Fibroblast of the aortic adventitia (primary cell): Measurements from ENCODE around the gene C3orf80. TPM values are rescaled to one million over a fixed set of nuclear protein-coding genes. Genes with fewer than 3 reads are reported as not detected.
"Not testable (repeated sequence)": the region's sequence is repeated elsewhere in the genome, so short reads cannot be mapped to it uniquely, and the experiment has no call there.

Experiments
- DNase-seq: peaks from one replicate; pipeline ENCODE4 v3.0.0-alpha.2; 2010; ENCODE audit warnings: low read depth
- H3K4me3 ChIP-seq: 2 replicates; pipeline ENCODE4 v1.5.1; 2011; ENCODE audit warnings: low read depth, mild to moderate bottlenecking, control low read depth, low read length, moderate library complexity
- CTCF ChIP-seq: IDR thresholded peaks from 2 replicates; pipeline ENCODE4 v1.5.1; 2011; ENCODE audit warnings: mild to moderate bottlenecking, low read length, control low read depth, inconsistent platforms; ENCODE audit not compliant: insufficient read depth
- total RNA-seq: library from RNA; depleted of rRNA; stranded (reverse); fragments of >200 nt; gene quantifications from 2 replicates; pipeline ENCODE4 v1.2.3, GENCODE V29; 2012; ENCODE audit warnings: low replicate concordance

C3orf80 gene
- 0.63 and 1.8 TPM in 2 replicates for total RNA-seq

GRCh38 chr3:160225176-160226025 lies at the start of gene C3orf80:
Gene C3orf80 (plus strand): TSS chr3:160225422. CDS start chr3:160225636, 214 bp downstream.
- peak within 1 kb of the TSS; percentile 66 for H3K4me3 ChIP-seq
- peak; percentile 21 for DNase-seq
- no peak for TF ChIP-seq CTCF

GRCh38 chr3:160176923-160177322 lies 48.3 kb upstream of the C3orf80 start:
- DNase-seq = no peak
- TF ChIP-seq CTCF = no peak
- no peak overlapping the region for H3K4me3 ChIP-seq

GRCh38 chr3:160178661-160179060 lies 46.6 kb upstream of the C3orf80 start:
- not testable (repeated sequence) for H3K4me3 ChIP-seq, DNase-seq

- DNase-seq, H3K4me3 ChIP-seq: not testable (repeated sequence)
These were observed 45.8 kb upstream of the C3orf80 start for GRCh38 chr3:160179403-160179802.

- no peak for DNase-seq
- no peak overlapping the region for H3K4me3 ChIP-seq
- no peak for TF ChIP-seq CTCF
These were observed 45.3 kb upstream of the C3orf80 start for GRCh38 chr3:160179906-160180305.

- peak; percentile 78 for DNase-seq
- no peak for TF ChIP-seq CTCF
- peak overlapping the region; percentile 19 for H3K4me3 ChIP-seq
These were observed 44.5 kb upstream of the C3orf80 start for GRCh38 chr3:160180581-160181216.

GRCh38 chr3:160183345-160184076 lies 41.7 kb upstream of the C3orf80 start:
- peak; percentile 73 for DNase-seq
- H3K4me3 ChIP-seq = no peak overlapping the region
- TF ChIP-seq CTCF = no peak
